Anterior cingulate cortex (tissue), 58 donors: Measurements from ENCODE around the gene FFAR4.
A peak's percentile ranks its signal among the peaks of the same experiment; 100 is the strongest.

ENCODE experiments used
- DNase-seq, 58 donors: peaks; one replicate each; lab custom pipeline; 2025; lab: John Stamatoyannopoulos, UW

Gene FFAR4

DNA sequence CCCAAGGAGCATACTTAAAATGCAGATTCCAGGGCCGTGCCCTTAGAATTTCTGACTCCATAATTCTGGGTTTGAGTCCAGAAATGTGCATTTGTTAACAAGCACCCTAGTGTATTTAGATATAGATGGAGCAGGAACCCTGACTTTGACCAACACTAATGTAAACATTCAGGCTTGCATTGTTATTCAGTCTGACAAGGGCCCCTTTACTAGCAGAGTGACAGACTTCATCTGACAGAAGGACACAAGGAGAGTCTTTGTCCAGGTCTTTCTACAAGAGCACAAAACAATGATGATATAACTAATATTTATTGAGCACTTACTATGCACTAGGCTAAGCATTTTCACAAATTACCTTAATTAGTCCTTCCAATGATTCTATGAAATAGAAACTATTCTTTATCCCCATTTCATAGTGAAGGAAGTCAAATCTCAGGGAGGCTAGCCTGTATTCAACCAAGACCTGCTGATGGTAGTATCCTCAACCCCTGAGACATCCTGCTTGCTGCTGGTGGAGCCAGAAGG, 30.7 kb downstream of the FFAR4 start:
- DNase-seq, result no peak

DNA sequence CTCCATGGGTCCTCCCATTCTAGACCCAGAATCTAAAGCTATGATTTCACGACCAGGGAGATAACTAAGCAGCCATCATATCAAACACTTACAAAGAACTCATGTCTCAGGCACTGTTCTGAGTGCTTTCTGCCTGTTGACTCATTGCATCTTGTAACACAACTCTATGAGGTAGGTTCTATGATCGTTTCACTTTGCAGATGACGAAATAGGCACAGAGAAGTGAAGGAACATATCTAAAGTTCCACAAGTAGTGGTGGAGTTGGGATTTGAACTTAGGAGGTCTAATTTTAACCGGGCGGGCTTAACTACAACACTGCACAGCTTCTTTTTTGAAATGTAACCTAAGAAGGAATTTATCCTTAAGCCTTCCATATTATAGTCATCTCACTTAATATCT, 31.7 kb downstream of the FFAR4 start:
- DNase-seq, result no peak

DNA sequence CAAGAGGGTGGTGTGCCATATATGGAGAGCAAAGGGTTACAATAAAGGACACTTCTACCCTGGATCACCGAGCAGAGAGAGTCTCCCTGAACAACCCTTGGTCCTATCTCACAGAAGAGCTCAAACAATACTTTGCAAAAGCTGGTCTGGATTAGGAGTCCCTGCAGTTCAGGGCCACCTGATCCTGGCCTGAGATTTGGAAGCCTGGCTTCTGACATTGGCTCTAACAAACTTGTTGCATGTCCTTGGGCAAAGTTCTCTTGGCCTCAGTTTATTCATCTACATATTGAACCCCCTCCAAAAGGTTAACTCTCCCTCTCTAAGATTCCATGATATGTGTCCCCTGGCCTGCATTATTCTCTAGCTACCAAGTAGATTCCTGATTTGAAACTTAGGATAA, 32.9 kb downstream of the FFAR4 start:
- DNase-seq, result no peak

DNA sequence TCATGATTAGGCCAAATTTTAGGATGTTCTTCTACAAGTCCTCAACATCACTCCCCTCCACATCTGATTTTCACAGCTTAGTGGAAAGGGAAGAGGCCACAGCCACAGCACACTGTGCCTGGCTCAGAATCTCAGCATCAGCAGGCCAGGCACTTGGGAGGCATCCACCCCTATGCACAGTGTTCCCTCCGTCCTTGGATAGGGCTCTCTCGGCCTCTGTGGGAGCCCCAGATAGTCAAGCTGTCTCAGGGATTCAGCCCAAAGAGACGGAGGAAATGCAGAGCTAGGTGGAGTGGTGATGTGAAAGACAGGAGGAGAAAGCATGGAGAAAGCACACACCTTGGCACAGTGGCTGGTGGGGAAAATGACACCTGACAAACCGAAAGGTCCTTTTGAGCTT, 33.3 kb downstream of the FFAR4 start:
- DNase-seq, result no peak

DNA sequence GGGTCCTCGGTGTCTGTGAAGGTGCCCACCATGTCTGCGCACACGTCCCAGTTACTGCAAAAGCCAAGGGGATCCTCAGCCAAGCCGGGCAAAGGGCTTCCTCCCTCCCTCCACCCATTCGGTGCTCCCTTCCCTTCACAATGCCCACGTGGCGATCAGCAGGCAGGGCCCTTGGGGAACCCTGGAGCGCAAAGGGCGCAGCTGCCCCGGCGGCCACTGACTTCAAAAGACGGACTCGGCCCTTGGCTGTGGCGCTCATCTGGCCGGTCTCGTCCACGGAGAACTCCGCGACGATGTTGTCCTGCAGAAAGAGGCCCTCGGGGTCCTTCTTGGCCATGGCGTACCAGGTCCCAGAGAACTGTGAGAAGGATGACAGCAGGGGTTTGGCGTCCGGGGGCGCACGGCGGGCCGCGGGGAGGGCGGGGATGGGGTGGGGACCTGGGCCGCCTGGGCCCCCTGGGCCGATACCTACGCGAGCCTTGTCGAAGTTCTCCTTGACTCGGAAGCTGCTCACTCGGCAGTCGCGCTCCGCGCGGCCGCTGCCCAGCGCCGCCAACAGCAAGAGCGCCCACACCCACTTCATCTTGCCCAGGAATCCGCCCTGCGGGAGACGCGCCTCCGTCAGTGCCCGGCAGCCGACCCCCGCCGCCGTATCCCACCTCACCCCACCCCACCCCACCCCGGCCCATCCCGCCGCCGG, 34.1 kb downstream of the FFAR4 start:
- DNase-seq, result peak in 3 of 58 donors; percentile 9 to 23 (median 12)

DNA sequence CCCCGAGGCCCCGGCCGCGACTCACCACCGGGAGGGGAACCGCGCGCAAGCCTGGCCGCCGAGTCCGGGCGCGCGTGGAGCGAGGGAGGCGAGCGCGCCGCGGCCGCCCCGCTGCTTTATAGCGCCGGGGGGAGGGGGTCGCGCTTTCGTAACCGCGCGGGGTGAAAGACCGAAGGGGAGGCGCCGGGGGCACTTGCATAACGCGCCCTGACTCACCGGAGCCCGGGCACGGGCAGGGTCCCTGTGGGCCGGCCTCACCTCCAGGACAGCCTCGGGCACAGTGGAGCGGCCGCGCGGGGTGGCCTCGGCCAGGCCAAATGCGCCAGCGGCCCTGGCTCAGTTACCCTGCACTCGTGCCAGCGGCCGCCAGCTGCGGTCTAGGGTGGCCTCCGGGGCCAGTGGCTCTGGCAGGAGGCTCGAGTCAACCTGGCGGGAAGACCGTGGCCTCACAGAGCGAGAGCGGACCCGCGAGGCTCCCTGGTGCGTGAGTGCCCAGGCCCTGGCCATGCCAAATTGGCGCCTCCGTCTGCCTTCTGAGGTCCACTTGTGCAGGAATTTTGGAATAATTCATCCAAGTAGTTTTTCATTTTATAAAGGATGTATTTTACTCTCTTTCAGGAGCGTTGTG, 34.8 kb downstream of the FFAR4 start, which contains the start of gene RBP4:
Gene RBP4 (minus strand): TSS at position 90 of the 628 bp plus-strand sequence. CDS start 207 bp downstream, outside the sequence.
- DNase-seq, result peak in 2 of 58 donors; percentile 38 to 46

DNA sequence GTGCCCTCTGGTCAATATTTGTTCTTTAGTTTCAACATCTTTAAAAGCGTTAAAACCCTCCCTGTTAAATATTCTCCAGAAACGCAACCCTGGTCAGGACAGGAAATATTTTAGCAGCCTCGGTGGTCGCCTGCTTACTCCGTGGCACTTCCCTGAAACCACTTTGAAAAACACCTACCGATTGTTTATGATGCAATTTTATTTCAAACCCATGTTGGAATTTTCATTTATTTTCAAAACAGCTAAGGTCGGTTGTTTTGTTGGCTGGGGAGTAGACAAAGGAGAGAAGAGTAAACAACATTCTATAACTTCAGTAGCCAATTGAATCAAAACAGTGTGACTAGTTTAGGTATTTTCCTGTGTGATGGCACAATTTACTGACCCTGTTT, 35.3 kb downstream of the FFAR4 start:
- no peak for DNase-seq

DNA sequence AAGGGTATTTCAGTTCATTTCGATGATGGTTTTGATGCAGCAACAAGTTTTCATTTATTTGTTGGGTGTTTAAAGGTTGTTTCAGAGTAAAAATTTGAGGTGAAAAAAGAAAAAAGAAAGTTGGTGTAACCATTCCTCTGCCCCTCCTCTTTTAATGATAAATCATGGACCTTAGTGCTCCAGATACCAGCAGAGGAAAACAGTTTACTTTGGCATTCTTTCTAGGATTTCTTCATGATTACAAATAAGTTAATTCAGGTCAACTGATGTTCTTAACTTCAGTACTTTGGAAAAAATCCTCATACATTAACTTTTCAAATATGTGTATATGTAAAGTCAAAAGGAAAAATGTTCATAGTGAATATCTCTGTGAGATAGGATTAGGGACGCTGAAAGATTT, 36.6 kb downstream of the FFAR4 start:
- no peak for DNase-seq

DNA sequence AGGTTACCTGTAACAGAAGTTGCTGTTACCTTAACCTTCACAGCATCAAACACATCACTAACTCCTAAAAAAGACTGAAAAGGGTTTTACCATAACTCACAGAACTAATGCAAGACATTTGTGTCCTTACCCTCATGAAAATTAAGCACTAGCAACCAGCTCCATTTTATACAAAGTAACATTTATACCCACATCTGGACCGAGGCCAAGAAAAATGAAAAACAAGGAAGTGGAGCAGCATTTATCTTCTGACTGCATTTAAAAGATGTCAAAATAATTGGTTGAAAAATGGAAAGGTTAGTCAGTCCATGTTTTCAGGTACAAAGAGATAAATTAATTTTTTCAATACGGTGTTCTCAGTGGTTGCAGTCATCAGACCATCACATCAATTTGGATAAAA, 37.7 kb downstream of the FFAR4 start:
- no peak for DNase-seq

DNA sequence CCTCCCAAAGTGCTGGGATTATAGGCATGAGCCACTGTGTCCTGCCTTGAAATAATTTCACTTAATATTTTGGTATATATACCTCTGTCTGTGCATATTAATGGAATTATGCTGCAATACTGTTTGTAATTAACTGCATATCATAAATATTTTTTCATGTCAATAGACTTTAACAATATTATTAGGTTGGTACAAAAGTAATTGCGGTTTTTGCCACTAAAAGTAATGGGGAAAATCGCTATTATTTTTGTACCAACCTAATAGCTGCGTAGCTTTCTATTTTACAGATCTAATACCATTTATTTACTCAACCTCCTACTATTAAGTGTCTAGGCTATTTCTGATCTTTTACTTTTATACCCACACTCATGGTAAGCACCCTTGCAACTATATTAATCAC, 42.0 kb downstream of the FFAR4 start:
- DNase-seq, result no peak

DNA sequence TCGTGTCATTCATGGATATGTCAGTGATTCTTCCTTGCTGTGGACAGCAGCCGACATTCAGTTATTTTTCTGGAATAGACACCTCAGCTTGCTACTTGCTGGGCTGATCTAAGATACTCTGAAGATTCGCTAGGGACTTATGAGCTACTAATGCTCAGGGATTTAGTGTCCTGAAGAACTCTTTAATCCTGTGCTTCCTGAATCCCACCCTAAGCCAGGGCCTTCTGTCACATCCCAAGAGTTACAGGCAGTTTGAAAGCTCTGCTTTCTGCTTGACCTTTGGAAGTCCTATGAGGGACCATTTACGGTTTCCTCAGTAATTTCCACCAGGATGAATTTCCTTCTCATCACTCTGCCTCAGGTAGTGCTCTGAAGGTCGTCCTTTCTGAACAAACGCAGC, 45.8 kb downstream of the FFAR4 start, which contains the start of gene PDE6C:
Gene PDE6C (plus strand): TSS at position 227 of the 400 bp plus-strand sequence. CDS start 189 bp downstream, outside the sequence.
- no peak for DNase-seq

DNA sequence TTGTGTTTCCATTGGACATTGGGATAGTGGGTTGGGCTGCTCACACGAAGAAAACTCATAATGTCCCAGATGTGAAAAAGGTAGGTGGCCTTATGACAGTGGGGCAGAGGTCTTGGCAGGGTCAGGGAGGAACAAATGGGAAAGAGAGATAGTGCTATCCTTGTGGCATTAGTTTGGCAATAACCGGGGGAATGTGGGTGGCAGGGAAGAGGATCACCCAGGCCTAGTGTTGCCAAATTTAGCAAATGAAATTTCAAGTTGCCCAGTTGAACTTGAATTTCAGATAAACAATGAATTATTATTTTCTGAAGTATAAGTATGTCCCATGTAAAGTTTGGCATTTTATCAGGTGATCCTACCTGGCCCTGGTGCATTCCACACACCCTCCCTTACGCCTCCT, 46.7 kb downstream of the FFAR4 start:
- DNase-seq, result no peak

DNA sequence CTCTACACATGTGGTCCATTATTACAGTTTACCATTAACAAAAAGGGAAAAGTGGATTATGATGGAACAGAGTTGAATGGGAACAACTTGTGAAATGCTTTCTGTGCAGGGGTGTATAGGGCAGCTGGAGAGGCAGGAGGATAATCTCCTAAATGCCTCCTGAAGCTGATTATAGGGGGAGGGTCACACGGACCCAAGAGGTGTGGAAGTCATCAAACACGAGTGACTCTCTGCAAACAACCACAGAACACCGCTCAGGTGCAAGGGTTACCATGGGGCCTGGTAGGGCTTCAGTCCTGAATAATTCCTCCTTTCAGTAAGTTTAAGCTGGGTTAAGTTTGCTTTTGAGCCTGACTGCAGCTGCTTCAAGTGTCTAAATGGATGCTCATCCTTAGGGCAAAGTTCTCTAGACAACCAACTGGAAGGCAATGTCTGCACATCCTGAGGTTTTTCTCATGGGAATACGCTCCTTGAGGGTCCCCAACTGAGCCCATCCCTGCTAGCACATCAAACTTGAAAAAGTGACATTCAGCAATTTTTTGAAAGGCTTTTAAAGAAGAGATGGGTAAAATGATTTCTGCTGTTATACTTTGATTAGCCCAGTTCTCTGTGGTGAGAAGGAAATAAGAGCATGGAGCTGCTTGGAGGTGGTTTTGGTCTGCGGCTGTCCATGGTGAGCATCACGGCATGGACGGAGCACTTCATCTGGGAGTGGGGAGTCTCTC, 47.8 kb downstream of the FFAR4 start:
- no peak for DNase-seq

DNA sequence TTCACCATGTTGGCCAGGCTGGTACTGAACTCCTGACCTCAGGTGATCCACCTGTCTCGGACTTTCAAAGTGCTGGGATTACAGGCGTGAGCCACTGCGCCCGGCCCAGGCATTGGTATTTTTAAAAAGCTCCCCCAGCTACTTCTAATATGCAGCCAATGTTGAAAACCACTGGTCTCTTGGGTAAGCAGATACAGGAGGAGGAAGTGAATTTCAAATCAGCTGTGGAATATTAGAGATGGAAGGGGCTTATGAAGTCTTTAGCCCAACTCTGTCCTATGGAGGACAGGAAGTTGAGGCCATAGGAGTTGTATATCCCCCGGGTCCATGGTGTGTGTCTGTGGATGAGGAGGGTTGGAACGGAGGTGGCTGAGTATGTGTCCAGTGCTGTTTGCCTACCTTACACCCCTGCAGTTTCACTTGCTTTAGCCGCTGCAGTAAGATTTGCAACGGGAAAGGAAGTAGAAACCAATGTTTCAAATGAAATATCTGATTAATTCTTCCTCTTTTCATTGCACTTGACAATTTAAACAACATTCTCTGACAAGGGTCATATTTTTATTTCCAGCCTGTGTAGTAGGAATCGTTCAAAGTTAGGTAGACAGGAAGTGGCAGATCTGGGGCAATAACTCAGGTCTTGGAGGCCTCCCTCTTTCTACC, 49.2 kb downstream of the FFAR4 start:
- no peak for DNase-seq

DNA sequence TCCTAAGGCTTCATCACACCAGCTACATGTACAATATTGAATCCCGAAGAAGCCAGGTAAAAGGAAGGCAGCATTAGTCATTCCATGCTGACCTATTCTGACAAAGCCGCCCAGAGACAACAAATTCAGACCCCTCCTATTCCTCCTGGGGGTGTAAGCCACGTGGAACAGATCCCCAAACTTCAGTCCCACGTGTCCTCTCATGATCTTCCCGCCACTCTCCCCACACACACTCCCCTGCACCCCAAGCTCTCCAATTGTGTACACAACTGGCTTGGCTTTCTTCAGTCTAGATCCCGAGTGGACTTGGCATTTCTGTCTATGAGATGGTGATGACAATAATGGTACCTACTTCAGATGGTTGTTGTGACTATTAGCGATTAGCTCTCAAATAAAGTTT, 54.5 kb downstream of the FFAR4 start:
- no peak for DNase-seq

DNA sequence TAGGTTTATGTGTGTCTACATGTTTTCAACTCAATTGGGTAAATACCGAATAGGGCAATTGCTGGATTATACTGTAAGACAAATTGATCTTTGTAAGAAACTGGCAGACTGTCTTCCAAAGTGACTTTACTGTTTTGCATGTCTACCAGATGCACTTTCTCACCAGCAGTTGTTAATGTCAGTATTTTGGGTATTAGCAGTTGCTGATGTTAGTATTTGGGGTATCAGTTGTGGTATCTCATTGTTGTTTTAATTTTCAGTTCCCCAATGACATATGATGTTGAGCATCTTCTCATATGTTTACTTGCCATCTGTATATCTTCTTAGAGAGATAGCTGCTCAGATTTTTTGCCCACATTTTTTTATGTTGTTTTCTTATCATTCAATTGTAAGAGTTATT, 56.5 kb downstream of the FFAR4 start:
- no peak for DNase-seq

DNA sequence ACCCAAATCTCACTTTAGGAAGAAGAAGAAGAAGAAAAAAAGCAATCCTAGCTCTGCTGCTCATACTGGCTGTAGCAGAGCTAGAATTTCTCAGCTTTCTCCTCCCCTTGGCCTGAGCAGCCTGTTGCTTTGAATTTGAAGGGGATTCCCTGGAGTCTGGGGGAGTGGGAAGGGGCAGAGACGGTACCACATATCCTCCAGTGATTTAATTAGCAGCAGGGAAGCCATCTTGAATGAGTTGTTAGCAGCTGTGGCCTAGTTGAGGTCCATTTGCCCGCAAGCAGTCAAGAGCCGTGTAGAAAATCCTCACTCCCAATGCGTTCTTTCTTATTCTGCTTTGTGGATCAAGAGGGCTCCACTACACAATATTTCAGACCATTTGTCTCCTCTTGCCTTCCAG, 62.4 kb downstream of the FFAR4 start:
- DNase-seq, result no peak

DNA sequence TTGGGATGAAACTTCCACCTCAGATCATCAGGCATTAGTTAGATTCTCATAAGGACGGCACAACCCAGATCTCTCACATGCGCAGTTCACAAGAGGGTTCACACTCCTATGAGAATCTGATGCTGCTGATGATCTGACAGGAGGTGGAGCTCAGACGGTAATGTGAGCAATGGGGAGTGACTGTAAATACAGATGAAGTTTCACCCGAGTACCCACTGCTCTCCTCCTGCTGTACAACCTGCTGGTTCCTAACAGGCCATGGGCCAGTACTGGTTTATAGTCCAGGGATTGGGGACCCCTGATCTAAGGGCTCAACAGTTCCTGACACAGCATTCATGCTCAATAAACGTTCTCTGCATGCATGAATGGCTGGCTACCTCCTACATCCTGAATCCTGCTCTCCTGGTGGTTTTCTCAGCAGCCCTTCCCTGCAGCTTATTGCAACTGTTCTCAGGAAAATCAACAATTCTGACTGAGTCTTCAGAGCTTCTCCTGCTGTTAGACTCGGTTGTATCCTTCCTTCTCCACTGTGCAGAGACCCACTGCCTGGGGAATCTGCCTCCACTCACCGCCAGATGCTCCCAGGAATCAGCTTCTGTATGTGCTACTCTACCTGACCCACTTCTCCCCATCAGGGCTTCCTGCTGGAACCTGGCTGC, 63.3 kb downstream of the FFAR4 start:
- no peak for DNase-seq

DNA sequence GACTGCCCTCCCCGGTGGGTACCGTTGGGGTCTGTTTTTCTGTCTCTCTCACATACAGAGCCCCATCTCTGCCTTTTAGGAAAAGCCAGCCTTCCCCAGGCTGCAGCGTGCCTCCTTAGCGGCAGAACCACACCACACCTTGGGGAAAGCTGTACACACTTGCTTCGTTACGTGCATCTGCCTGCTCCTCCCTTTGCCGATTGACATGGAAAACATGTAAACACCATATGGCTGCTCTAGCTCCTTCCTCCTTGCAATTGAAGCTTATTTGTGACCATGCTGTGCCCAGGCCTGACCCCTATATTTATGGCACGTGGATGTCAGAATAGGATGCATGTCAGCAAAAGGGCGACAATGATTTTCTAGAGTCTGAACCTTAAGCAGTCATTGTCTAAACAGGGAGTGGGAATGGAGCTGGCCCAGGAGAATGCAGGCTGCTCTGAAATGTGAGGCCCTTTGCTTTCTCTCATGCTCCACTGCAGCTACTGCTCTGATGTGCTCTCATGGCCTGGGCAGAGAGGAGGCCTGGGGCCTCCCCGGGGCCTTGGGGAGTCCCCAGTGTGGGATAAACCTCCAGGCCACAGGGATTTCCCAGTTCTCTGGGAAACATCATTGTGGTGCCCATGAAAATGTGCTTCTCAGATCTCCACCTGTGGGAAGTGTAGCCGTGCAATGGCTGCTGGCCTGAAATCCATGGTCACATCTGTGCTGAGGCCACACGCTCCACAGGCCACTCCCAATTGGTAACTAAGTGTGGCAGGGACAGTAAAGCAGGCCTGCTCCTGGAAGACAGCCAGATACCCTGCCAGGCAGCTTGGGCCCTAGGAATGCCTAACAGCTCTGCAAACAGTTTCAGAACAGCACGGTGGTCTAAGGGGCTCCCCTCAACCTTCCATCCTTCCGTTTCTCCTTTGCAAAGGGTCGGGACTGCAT, 64.4 kb downstream of the FFAR4 start:
- DNase-seq, result no peak
